Measurements from ENCODE around the gene DCAF8.

DCAF8 gene

GRCh38 chr1:160261893-160262794 lies at the start of gene DCAF8:
DCAF8 (minus strand) TSS chr1:160262549; CDS start chr1:160244008, 18,541 bp downstream.
- no peak for TF ChIP-seq CTCF (IDR thresholded peaks at IDR 0.05; ENCODE audit: low read depth, low read length)

GRCh38 chr1:160309571-160309970 lies 47.2 kb upstream of the DCAF8 start:
- DNase-seq (ENCODE audit: low read depth in 2 of 2) = no peak
- H3K4me3 ChIP-seq (replicated peaks in 1 of 2; ENCODE audit: low read depth in 2 of 2, low read length in 2 of 2) = no peak overlapping the region
- no peak for TF ChIP-seq CTCF (IDR thresholded peaks at IDR 0.05; ENCODE audit: low read depth, low read length)

More at GRCh38 chr1:160261893-160262794, at the start of gene DCAF8:
- H3K4me3 ChIP-seq (replicated peaks in 1 of 2; ENCODE audit: low read depth in 2 of 2, low read length in 2 of 2) = peak within 1 kb of the TSS; percentile 98 to 99
- peak; percentile 98 to 99 for DNase-seq (ENCODE audit: low read depth in 2 of 2)

- H3K4me3 ChIP-seq (replicated peaks in 1 of 2; ENCODE audit: low read depth in 2 of 2, low read length in 2 of 2) = no peak overlapping the region
- peak; percentile 40 to 68 for DNase-seq (ENCODE audit: low read depth in 2 of 2)
- TF ChIP-seq CTCF (IDR thresholded peaks at IDR 0.05; ENCODE audit: low read depth, low read length) = no peak
Measured at GRCh38 chr1:160309185-160309557, 46.8 kb upstream of the DCAF8 start.

- no peak for TF ChIP-seq CTCF (IDR thresholded peaks at IDR 0.05; ENCODE audit: low read depth, low read length)
- no peak overlapping the region for H3K4me3 ChIP-seq (replicated peaks in 1 of 2; ENCODE audit: low read depth in 2 of 2, low read length in 2 of 2)
- peak in 1 of 2 donors; percentile 28 for DNase-seq (ENCODE audit: low read depth in 2 of 2)
Measured at GRCh38 chr1:160308451-160309184, 46.3 kb upstream of the DCAF8 start.

GRCh38 chr1:160307118-160307791 lies 44.9 kb upstream of the DCAF8 start:
- DNase-seq (ENCODE audit: low read depth in 2 of 2) = no peak
- no peak overlapping the region for H3K4me3 ChIP-seq (replicated peaks in 1 of 2; ENCODE audit: low read depth in 2 of 2, low read length in 2 of 2)
- no peak for TF ChIP-seq CTCF (IDR thresholded peaks at IDR 0.05; ENCODE audit: low read depth, low read length)

- TF ChIP-seq CTCF (IDR thresholded peaks at IDR 0.05; ENCODE audit: low read depth, low read length) = no peak
- no peak overlapping the region for H3K4me3 ChIP-seq (replicated peaks in 1 of 2; ENCODE audit: low read depth in 2 of 2, low read length in 2 of 2)
- no peak for DNase-seq (ENCODE audit: low read depth in 2 of 2)
Measured at GRCh38 chr1:160300173-160300572, 37.8 kb upstream of the DCAF8 start.

Measured in cardiac fibroblast (primary cell).